ENCODE results near the gene ZNF438. TPM values are rescaled to one million over a fixed set of nuclear protein-coding genes. Genes with fewer than 3 reads are reported as not detected.

The ZNF438 gene
- total RNA-seq, 1 experiment from 2014 or later, result 4.3 TPM

DNA sequence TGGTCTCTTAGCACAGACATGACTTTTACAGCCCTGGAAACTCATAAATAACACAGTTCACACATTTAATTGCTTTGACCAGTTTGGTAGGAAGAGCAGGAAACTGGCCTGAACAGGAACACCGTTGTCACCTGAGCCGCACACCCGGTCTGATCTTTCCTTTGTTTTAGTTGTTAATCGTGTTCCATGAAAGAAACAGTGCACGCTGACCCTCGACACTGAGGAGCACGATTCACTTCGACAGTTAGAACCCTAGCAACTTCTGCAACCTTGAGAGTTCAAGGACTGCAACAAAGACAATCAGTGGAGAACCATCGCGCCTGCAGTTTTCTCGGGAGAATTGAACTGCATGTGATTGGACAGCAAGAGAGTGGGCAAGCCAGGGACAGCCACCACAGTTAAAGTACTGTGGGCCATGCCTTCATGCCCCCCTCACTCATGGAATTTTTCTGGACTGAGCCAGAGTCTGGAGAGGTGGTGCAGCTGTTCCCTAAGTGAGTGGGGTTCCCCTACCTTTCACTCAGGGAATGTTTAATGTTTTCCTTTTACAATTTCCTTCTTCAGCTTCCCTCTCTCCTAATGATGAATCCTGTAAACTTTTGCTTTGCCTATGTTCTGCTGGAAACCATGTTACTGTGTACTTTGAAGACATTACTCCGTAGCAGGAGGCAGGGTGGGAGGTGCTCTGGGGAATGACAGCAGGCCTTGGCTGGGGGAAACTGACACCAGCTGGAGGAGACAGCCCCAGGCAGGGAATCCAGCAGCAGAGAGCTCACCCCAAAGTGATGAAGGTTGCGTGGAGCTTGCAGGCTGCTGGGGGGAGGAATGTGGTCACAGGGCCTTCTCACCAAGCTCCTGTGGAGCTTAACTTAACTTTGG, 198.7 kb downstream of the ZNF438 start:
- intact Hi-C loops (cut with micrococcal nuclease; ENCODE audit: unreplicated experiment), result no loop called here
- H3K4me1 Mint-ChIP-seq (ENCODE audit: low read depth, unreplicated experiment), result no peaks in the 10 kb centered on the region
- H3K4me3 Mint-ChIP-seq (ENCODE audit: low read depth, unreplicated experiment), result no peak overlapping the region

DNA sequence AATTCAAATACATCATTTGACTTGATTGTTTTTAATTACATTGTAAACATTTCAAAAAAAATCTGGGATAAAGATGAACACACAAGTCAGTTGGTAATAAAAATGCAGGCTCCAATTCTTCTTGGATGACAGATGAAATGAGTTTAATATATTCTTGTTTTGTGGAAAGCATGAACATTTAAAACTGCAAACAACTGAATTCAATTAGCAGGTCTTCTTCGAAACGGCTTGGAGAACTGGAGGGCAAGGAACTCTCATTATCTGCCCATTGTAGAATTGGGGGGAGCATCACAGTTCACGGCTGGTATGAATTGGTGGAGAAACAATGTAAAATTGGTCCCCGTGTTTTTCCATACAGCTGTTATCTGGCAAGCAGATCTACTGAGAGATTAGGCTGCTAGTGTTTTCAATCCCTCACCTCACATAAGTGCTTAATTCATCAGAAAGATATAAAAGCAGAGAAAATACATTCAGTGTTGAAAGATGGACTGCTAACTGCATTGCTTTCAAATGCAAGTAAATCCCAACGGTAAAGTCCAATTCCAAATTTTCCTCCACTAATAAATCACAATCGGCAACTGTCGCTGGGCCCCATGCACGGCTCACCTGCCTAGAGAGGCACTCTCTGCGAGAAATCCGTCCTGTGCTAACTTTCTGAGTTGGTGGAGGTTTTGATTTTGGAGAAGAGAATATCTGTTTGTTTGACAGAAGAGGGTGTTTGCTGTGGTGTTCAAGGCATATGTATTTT, 199.5 kb downstream of the ZNF438 start:
- CTCF ChIA-PET, result no interaction called here
- Mint-ChIP-seq H3K4me1 (ENCODE audit: low read depth, unreplicated experiment) (no peaks in the 10 kb centered on the region), H3K4me3 (ENCODE audit: low read depth, unreplicated experiment) (no peak overlapping the region), H3K36me3 (ENCODE audit: insufficient read depth, unreplicated experiment) (no peaks in the 10 kb centered on the region), H3K9me3 (ENCODE audit: low read depth, unreplicated experiment) (no peaks in the 10 kb centered on the region), H3K27ac (ENCODE audit: unreplicated experiment) (no peak overlapping the region), H3K27me3 (ENCODE audit: unreplicated experiment) (no peaks in the 10 kb centered on the region)
- no peak for DNase-seq
- TF ChIP-seq, protein P1, sequence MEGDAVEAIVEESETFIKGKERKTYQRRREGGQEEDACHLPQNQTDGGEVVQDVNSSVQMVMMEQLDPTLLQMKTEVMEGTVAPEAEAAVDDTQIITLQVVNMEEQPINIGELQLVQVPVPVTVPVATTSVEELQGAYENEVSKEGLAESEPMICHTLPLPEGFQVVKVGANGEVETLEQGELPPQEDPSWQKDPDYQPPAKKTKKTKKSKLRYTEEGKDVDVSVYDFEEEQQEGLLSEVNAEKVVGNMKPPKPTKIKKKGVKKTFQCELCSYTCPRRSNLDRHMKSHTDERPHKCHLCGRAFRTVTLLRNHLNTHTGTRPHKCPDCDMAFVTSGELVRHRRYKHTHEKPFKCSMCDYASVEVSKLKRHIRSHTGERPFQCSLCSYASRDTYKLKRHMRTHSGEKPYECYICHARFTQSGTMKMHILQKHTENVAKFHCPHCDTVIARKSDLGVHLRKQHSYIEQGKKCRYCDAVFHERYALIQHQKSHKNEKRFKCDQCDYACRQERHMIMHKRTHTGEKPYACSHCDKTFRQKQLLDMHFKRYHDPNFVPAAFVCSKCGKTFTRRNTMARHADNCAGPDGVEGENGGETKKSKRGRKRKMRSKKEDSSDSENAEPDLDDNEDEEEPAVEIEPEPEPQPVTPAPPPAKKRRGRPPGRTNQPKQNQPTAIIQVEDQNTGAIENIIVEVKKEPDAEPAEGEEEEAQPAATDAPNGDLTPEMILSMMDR (IDR thresholded peaks at IDR 0.05; ENCODE audit: unreplicated experiment), result no peak
- intact Hi-C loops (cut with micrococcal nuclease; ENCODE audit: unreplicated experiment), result no loop called here
- no TSS peak for BruUV-seq (replicated peaks)

More for the DNA sequence above, 198.7 kb downstream of the ZNF438 start:
- Mint-ChIP-seq H3K9me3 (ENCODE audit: low read depth, unreplicated experiment) (no peaks in the 10 kb centered on the region), H3K27ac (ENCODE audit: unreplicated experiment) (no peak overlapping the region), H3K27me3 (ENCODE audit: unreplicated experiment) (no peaks in the 10 kb centered on the region), H3K36me3 (ENCODE audit: insufficient read depth, unreplicated experiment) (no peaks in the 10 kb centered on the region)
- no peak for DNase-seq
- CTCF ChIA-PET, result no interaction called here
- BruUV-seq (replicated peaks), result no TSS peak
- TF ChIP-seq, protein P1 (IDR thresholded peaks at IDR 0.05; ENCODE audit: unreplicated experiment), result no peak

DNA sequence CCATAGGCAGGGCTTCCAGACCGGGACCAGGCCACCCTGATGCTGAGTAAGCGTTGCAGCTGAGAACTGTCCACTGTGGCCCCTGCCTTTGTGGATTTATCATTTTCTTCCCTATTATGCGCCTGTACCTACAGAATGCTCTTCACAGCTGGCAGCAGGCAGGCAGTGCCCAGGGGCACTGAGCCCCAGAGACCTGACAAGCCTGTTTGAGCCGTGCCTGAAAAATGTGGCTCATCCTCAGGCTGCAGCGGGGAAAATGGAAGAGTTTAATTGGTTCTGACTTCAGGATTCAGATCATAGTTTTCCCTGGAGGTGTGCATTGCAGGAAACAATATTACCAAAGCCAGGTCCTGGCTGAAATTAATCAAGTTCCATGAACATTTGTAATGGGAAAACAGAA, 200.2 kb downstream of the ZNF438 start:
- H3K4me1 Mint-ChIP-seq (ENCODE audit: low read depth, unreplicated experiment), result no peaks in the 10 kb centered on the region

More for the DNA sequence above, 200.2 kb downstream of the ZNF438 start:
- intact Hi-C loops (cut with micrococcal nuclease; ENCODE audit: unreplicated experiment), result no loop called here
- DNase-seq, result no peak
- Mint-ChIP-seq H3K27ac (ENCODE audit: unreplicated experiment) (no peak overlapping the region), H3K27me3 (ENCODE audit: unreplicated experiment) (no peaks in the 10 kb centered on the region), H3K36me3 (ENCODE audit: insufficient read depth, unreplicated experiment) (no peaks in the 10 kb centered on the region), H3K9me3 (ENCODE audit: low read depth, unreplicated experiment) (no peaks in the 10 kb centered on the region), H3K4me3 (ENCODE audit: low read depth, unreplicated experiment) (no peak overlapping the region)
- no TSS peak for BruUV-seq (replicated peaks)
- TF ChIP-seq, protein P1 (IDR thresholded peaks at IDR 0.05; ENCODE audit: unreplicated experiment), result no peak
- CTCF ChIA-PET, result no interaction called here
